ENCODE measurements around the gene RNF180.
"Not testable (repeated sequence)": the region's sequence is repeated elsewhere in the genome, so short reads cannot be mapped to it uniquely, and the experiment has no call there.

RNF180 gene

GRCh38 chr5:64213011-64213410 lies 47.4 kb downstream of the RNF180 start:
- H3K27me3 ChIP-seq (ENCODE audit: insufficient read depth, low read length, poor library complexity), result no peaks in the 10 kb centered on the region
- no peaks in the 10 kb centered on the region for H3K79me1 ChIP-seq (ENCODE audit: low read length)
- no peak overlapping the region for H3K18ac ChIP-seq (ENCODE audit: low read length)
- H3K79me2 ChIP-seq (ENCODE audit: control insufficient read depth, insufficient read depth, low read length), result no peaks in the 10 kb centered on the region
- no peak overlapping the region for H2BK15ac ChIP-seq (replicated peaks; ENCODE audit: low read depth)
- no peak overlapping the region for H2BK5ac ChIP-seq (ENCODE audit: low read length)
- DNase-seq, result no peak
- H3K36me3 ChIP-seq (ENCODE audit: control insufficient read depth, insufficient read depth, low read length), result no peaks in the 10 kb centered on the region
- no peak overlapping the region for H4K8ac ChIP-seq (ENCODE audit: low read depth, low read length)
- no peak overlapping the region for H2BK120ac ChIP-seq (ENCODE audit: low read depth, low read length)
- no peak overlapping the region for H3K56ac ChIP-seq (ENCODE audit: low read length)
- no peak overlapping the region for H3K4me3 ChIP-seq (ENCODE audit: low read length)
- H2AK5ac ChIP-seq (ENCODE audit: low read length), result no peak overlapping the region
- WGBS (ENCODE audit: extremely low coverage, insufficient coverage, low lambda C conversion rate), result no CpG with 5 or more reads among the region's 2 CpGs
- H3K4me2 ChIP-seq (ENCODE audit: low read length), result no peak overlapping the region
- H3K4me1 ChIP-seq (ENCODE audit: control insufficient read depth, low read depth, low read length), result no peaks in the 10 kb centered on the region
- H4K5ac ChIP-seq (ENCODE audit: low read length), result no peak overlapping the region
- no peak overlapping the region for H3K23ac ChIP-seq (ENCODE audit: low read length)
- H3K27ac ChIP-seq (ENCODE audit: low read depth, low read length), result no peak overlapping the region
- no peak overlapping the region for H3K4ac ChIP-seq (ENCODE audit: low read depth, low read length)
- no peak overlapping the region for H3K9ac ChIP-seq (ENCODE audit: low read length)

- Histone ChIP-seq H2BK15ac (replicated peaks; ENCODE audit: low read depth) (no peak overlapping the region), H3K18ac (ENCODE audit: low read length) (no peak overlapping the region), H3K79me1 (ENCODE audit: low read length) (no peaks in the 10 kb centered on the region), H3K23ac (ENCODE audit: low read length) (no peak overlapping the region), H3K4ac (ENCODE audit: low read depth, low read length) (no peak overlapping the region), H3K4me3 (ENCODE audit: low read length) (no peak overlapping the region), H3K79me2 (ENCODE audit: control insufficient read depth, insufficient read depth, low read length) (no peaks in the 10 kb centered on the region), H2BK5ac (ENCODE audit: low read length) (no peak overlapping the region), H3K27me3 (ENCODE audit: insufficient read depth, low read length, poor library complexity) (no peaks in the 10 kb centered on the region), H3K4me1 (ENCODE audit: control insufficient read depth, low read depth, low read length) (no peaks in the 10 kb centered on the region), H4K8ac (ENCODE audit: low read depth, low read length) (no peak overlapping the region), H3K36me3 (ENCODE audit: control insufficient read depth, insufficient read depth, low read length) (no peaks in the 10 kb centered on the region), H4K5ac (ENCODE audit: low read length) (no peak overlapping the region), H3K27ac (ENCODE audit: low read depth, low read length) (no peak overlapping the region), H3K4me2 (ENCODE audit: low read length) (no peak overlapping the region), H2BK120ac (ENCODE audit: low read depth, low read length) (no peak overlapping the region), H3K9ac (ENCODE audit: low read length) (no peak overlapping the region), H2AK5ac (ENCODE audit: low read length) (no peak overlapping the region), H3K56ac (ENCODE audit: low read length) (no peak overlapping the region)
- no CpG with 5 or more reads among the region's 5 CpGs for WGBS (ENCODE audit: extremely low coverage, insufficient coverage, low lambda C conversion rate)
- no peak for DNase-seq
Measured at GRCh38 chr5:64213531-64213930, 47.9 kb downstream of the RNF180 start.

- no peak overlapping the region for H3K4ac ChIP-seq (ENCODE audit: low read depth, low read length)
- WGBS (ENCODE audit: extremely low coverage, insufficient coverage, low lambda C conversion rate), result no CpG with 5 or more reads among the region's 3 CpGs
- no peak overlapping the region for H3K18ac ChIP-seq (ENCODE audit: low read length)
- H4K5ac ChIP-seq (ENCODE audit: low read length), result no peak overlapping the region
- no peaks in the 10 kb centered on the region for H3K36me3 ChIP-seq (ENCODE audit: control insufficient read depth, insufficient read depth, low read length)
- no peak overlapping the region for H2BK120ac ChIP-seq (ENCODE audit: low read depth, low read length)
- H3K23ac ChIP-seq (ENCODE audit: low read length), result no peak overlapping the region
- no peak overlapping the region for H3K4me3 ChIP-seq (ENCODE audit: low read length)
- no peak overlapping the region for H2BK5ac ChIP-seq (ENCODE audit: low read length)
- H3K79me1 ChIP-seq (ENCODE audit: low read length), result no peaks in the 10 kb centered on the region
- H4K8ac ChIP-seq (ENCODE audit: low read depth, low read length), result no peak overlapping the region
- no peaks in the 10 kb centered on the region for H3K27me3 ChIP-seq (ENCODE audit: insufficient read depth, low read length, poor library complexity)
- H3K9ac ChIP-seq (ENCODE audit: low read length), result no peak overlapping the region
- H3K4me2 ChIP-seq (ENCODE audit: low read length), result no peak overlapping the region
- H3K4me1 ChIP-seq (ENCODE audit: control insufficient read depth, low read depth, low read length), result no peaks in the 10 kb centered on the region
- H3K56ac ChIP-seq (ENCODE audit: low read length), result no peak overlapping the region
- DNase-seq, result no peak
- H2BK15ac ChIP-seq (replicated peaks; ENCODE audit: low read depth), result no peak overlapping the region
- H3K79me2 ChIP-seq (ENCODE audit: control insufficient read depth, insufficient read depth, low read length), result no peaks in the 10 kb centered on the region
- H2AK5ac ChIP-seq (ENCODE audit: low read length), result no peak overlapping the region
- H3K27ac ChIP-seq (ENCODE audit: low read depth, low read length), result no peak overlapping the region
Measured at GRCh38 chr5:64214132-64214531, 48.5 kb downstream of the RNF180 start.

GRCh38 chr5:64221911-64222310 lies 56.3 kb downstream of the RNF180 start:
- no peak overlapping the region for H3K27ac ChIP-seq (ENCODE audit: low read depth, low read length)
- no peak overlapping the region for H2BK120ac ChIP-seq (ENCODE audit: low read depth, low read length)
- H3K56ac ChIP-seq (ENCODE audit: low read length), result no peak overlapping the region
- no peak overlapping the region for H2BK5ac ChIP-seq (ENCODE audit: low read length)
- WGBS (ENCODE audit: extremely low coverage, insufficient coverage, low lambda C conversion rate), result no CpG with 5 or more reads among the region's 1 CpG
- no peaks in the 10 kb centered on the region for H3K79me1 ChIP-seq (ENCODE audit: low read length)
- no peak overlapping the region for H3K4me3 ChIP-seq (ENCODE audit: low read length)
- H3K9ac ChIP-seq (ENCODE audit: low read length), result no peak overlapping the region
- peaks cover 2% of the 10 kb centered on the region for H3K27me3 ChIP-seq (ENCODE audit: insufficient read depth, low read length, poor library complexity)
- H2AK5ac ChIP-seq (ENCODE audit: low read length), result no peak overlapping the region
- no peak overlapping the region for H2BK15ac ChIP-seq (replicated peaks; ENCODE audit: low read depth)
- H3K4me1 ChIP-seq (ENCODE audit: control insufficient read depth, low read depth, low read length), result no peaks in the 10 kb centered on the region
- no peaks in the 10 kb centered on the region for H3K79me2 ChIP-seq (ENCODE audit: control insufficient read depth, insufficient read depth, low read length)
- H4K5ac ChIP-seq (ENCODE audit: low read length), result no peak overlapping the region
- no peak overlapping the region for H3K4ac ChIP-seq (ENCODE audit: low read depth, low read length)
- no peak overlapping the region for H3K18ac ChIP-seq (ENCODE audit: low read length)
- H3K23ac ChIP-seq (ENCODE audit: low read length), result no peak overlapping the region
- no peak overlapping the region for H3K4me2 ChIP-seq (ENCODE audit: low read length)
- H4K8ac ChIP-seq (ENCODE audit: low read depth, low read length), result no peak overlapping the region
- no peak for DNase-seq
- no peaks in the 10 kb centered on the region for H3K36me3 ChIP-seq (ENCODE audit: control insufficient read depth, insufficient read depth, low read length)

GRCh38 chr5:64225286-64225981 lies 59.8 kb downstream of the RNF180 start:
- not testable (repeated sequence) for H3K27me3 ChIP-seq (ENCODE audit: insufficient read depth, low read length, poor library complexity); H2BK5ac ChIP-seq (ENCODE audit: low read length); H2BK120ac ChIP-seq (ENCODE audit: low read depth, low read length); H2BK15ac ChIP-seq (replicated peaks; ENCODE audit: low read depth); H2AK5ac ChIP-seq (ENCODE audit: low read length); H3K23ac ChIP-seq (ENCODE audit: low read length); H3K56ac ChIP-seq (ENCODE audit: low read length); H3K27ac ChIP-seq (ENCODE audit: low read depth, low read length); H3K9ac ChIP-seq (ENCODE audit: low read length); H3K79me1 ChIP-seq (ENCODE audit: low read length); H4K5ac ChIP-seq (ENCODE audit: low read length); H3K4me2 ChIP-seq (ENCODE audit: low read length); H4K8ac ChIP-seq (ENCODE audit: low read depth, low read length); H3K4me3 ChIP-seq (ENCODE audit: low read length); H3K4me1 ChIP-seq (ENCODE audit: control insufficient read depth, low read depth, low read length); H3K18ac ChIP-seq (ENCODE audit: low read length); H3K36me3 ChIP-seq (ENCODE audit: control insufficient read depth, insufficient read depth, low read length); H3K79me2 ChIP-seq (ENCODE audit: control insufficient read depth, insufficient read depth, low read length); DNase-seq; H3K4ac ChIP-seq (ENCODE audit: low read depth, low read length)
- no CpG with 5 or more reads among the region's 50 CpGs for WGBS (ENCODE audit: extremely low coverage, insufficient coverage, low lambda C conversion rate)

- H3K27ac ChIP-seq (ENCODE audit: low read depth, low read length); H3K4me1 ChIP-seq (ENCODE audit: control insufficient read depth, low read depth, low read length): not testable (repeated sequence)
Measured at GRCh38 chr5:64227131-64227537, 61.5 kb downstream of the RNF180 start.

More at GRCh38 chr5:64227131-64227537, 61.5 kb downstream of the RNF180 start:
- not testable (repeated sequence) for H2BK15ac ChIP-seq (replicated peaks; ENCODE audit: low read depth); H3K79me2 ChIP-seq (ENCODE audit: control insufficient read depth, insufficient read depth, low read length); H3K56ac ChIP-seq (ENCODE audit: low read length); H3K4me3 ChIP-seq (ENCODE audit: low read length); H3K9ac ChIP-seq (ENCODE audit: low read length); H3K18ac ChIP-seq (ENCODE audit: low read length); H3K27me3 ChIP-seq (ENCODE audit: insufficient read depth, low read length, poor library complexity); DNase-seq; H3K23ac ChIP-seq (ENCODE audit: low read length); H3K79me1 ChIP-seq (ENCODE audit: low read length); H3K36me3 ChIP-seq (ENCODE audit: control insufficient read depth, insufficient read depth, low read length); H2AK5ac ChIP-seq (ENCODE audit: low read length); H3K4me2 ChIP-seq (ENCODE audit: low read length); H4K8ac ChIP-seq (ENCODE audit: low read depth, low read length); H3K4ac ChIP-seq (ENCODE audit: low read depth, low read length); H4K5ac ChIP-seq (ENCODE audit: low read length); H2BK120ac ChIP-seq (ENCODE audit: low read depth, low read length); H2BK5ac ChIP-seq (ENCODE audit: low read length)
- WGBS (ENCODE audit: extremely low coverage, insufficient coverage, low lambda C conversion rate), result no CpG with 5 or more reads among the region's 7 CpGs
